ENCODE results near the gene C10orf143.

The C10orf143 gene

GRCh38 chr10:130016095-130016494, 94.5 kb downstream of the C10orf143 start:
- DNase-seq (ENCODE audit: low read depth in 3 of 3) = no peak

- no peak for DNase-seq (ENCODE audit: low read depth in 3 of 3)
Observed at GRCh38 chr10:130015075-130015695, 95.4 kb downstream of the C10orf143 start.

- no peak for DNase-seq (ENCODE audit: low read depth in 3 of 3)
Observed at GRCh38 chr10:130014263-130015074, 96.2 kb downstream of the C10orf143 start.

Data from stimulated activated CD4-positive, alpha-beta T cell treated with anti-CD3 and anti-CD28 coated beads, TNF-alpha, amount 100 ng/mL, for 48 hours (primary cell).